Measurements from ENCODE around the gene MAT2A.
A peak's percentile ranks its signal among the peaks of the same experiment; 100 is the strongest.

The MAT2A gene

GRCh38 chr2:85584857-85585780 lies 46.2 kb downstream of the MAT2A start:
- Histone ChIP-seq H3K27me3 (ENCODE audit: control insufficient read depth, low read length) (no peaks in the 10 kb centered on the region), H3K4me3 (ENCODE audit: low read length) (no peak overlapping the region), H3K27ac (ENCODE audit: low read depth, low read length) (no peak overlapping the region), H3K36me3 (ENCODE audit: control insufficient read depth, low read length) (peaks cover 28% of the 10 kb centered on the region), H4K20me1 (ENCODE audit: control insufficient read depth, insufficient read depth, low read depth, low read length) (no peaks in the 10 kb centered on the region), H3K9me3 (ENCODE audit: control insufficient read depth, insufficient read depth, low read length) (no peaks in the 10 kb centered on the region), H3F3A (ENCODE audit: control insufficient read depth, insufficient read depth) (no peaks in the 10 kb centered on the region), H3K4me1 (ENCODE audit: control insufficient read depth, low read length) (peaks cover 22% of the 10 kb centered on the region), H3K4me2 (ENCODE audit: low read length) (peak overlapping the region; percentile 17), H3K79me2 (ENCODE audit: control insufficient read depth, low read length) (peaks cover 3% of the 10 kb centered on the region), H3K9me2 (replicated peaks; ENCODE audit: control insufficient read depth, low read length) (no peaks in the 10 kb centered on the region)
- TF ChIP-seq CTCF (IDR thresholded peaks at IDR 0.05; ENCODE audit: low read depth, low read length, poor library complexity, severe bottlenecking) = no peak
- no peak for TF ChIP-seq EZH2phosphoT487 (IDR thresholded peaks at IDR 0.05; ENCODE audit: borderline replicate concordance, low read length)

GRCh38 chr2:85585781-85586105 lies 46.8 kb downstream of the MAT2A start:
- H3K27ac ChIP-seq (ENCODE audit: low read depth, low read length) = no peak overlapping the region
- TF ChIP-seq CTCF (IDR thresholded peaks at IDR 0.05; ENCODE audit: low read depth, low read length, poor library complexity, severe bottlenecking) (no peak), EZH2phosphoT487 (IDR thresholded peaks at IDR 0.05; ENCODE audit: borderline replicate concordance, low read length) (no peak)
- no peaks in the 10 kb centered on the region for H4K20me1 ChIP-seq (ENCODE audit: control insufficient read depth, insufficient read depth, low read depth, low read length)
- peaks cover 23% of the 10 kb centered on the region for H3K36me3 ChIP-seq (ENCODE audit: control insufficient read depth, low read length)
- no peaks in the 10 kb centered on the region for H3F3A ChIP-seq (ENCODE audit: control insufficient read depth, insufficient read depth)
- no peaks in the 10 kb centered on the region for H3K9me3 ChIP-seq (ENCODE audit: control insufficient read depth, insufficient read depth, low read length)
- no peaks in the 10 kb centered on the region for H3K9me2 ChIP-seq (replicated peaks; ENCODE audit: control insufficient read depth, low read length)
- peak overlapping the region; percentile 17; the same call in 1 of the 2 replicates for H3K4me2 ChIP-seq (ENCODE audit: low read length)
- peaks cover 22% of the 10 kb centered on the region for H3K4me1 ChIP-seq (ENCODE audit: control insufficient read depth, low read length)
- no peak overlapping the region for H3K4me3 ChIP-seq (ENCODE audit: low read length)
- H3K27me3 ChIP-seq (ENCODE audit: control insufficient read depth, low read length) = no peaks in the 10 kb centered on the region
- H3K79me2 ChIP-seq (ENCODE audit: control insufficient read depth, low read length) = no peaks in the 10 kb centered on the region

GRCh38 chr2:85588236-85588635 lies 49.3 kb downstream of the MAT2A start:
- TF ChIP-seq EZH2phosphoT487 (IDR thresholded peaks at IDR 0.05; ENCODE audit: borderline replicate concordance, low read length) (no peak), CTCF (IDR thresholded peaks at IDR 0.05; ENCODE audit: low read depth, low read length, poor library complexity, severe bottlenecking) (no peak)
- Histone ChIP-seq H3K9me3 (ENCODE audit: control insufficient read depth, insufficient read depth, low read length) (no peaks in the 10 kb centered on the region), H3K9me2 (replicated peaks; ENCODE audit: control insufficient read depth, low read length) (no peaks in the 10 kb centered on the region), H4K20me1 (ENCODE audit: control insufficient read depth, insufficient read depth, low read depth, low read length) (no peaks in the 10 kb centered on the region), H3K4me3 (ENCODE audit: low read length) (no peak overlapping the region), H3F3A (ENCODE audit: control insufficient read depth, insufficient read depth) (no peaks in the 10 kb centered on the region), H3K4me2 (ENCODE audit: low read length) (no peak overlapping the region), H3K27me3 (ENCODE audit: control insufficient read depth, low read length) (no peaks in the 10 kb centered on the region), H3K27ac (ENCODE audit: low read depth, low read length) (no peak overlapping the region), H3K36me3 (ENCODE audit: control insufficient read depth, low read length) (no peaks in the 10 kb centered on the region), H3K79me2 (ENCODE audit: control insufficient read depth, low read length) (no peaks in the 10 kb centered on the region), H3K4me1 (ENCODE audit: control insufficient read depth, low read length) (peaks cover 22% of the 10 kb centered on the region)
